OCI-LY1 (cell line): ENCODE results near the gene KITLG.

Experiments used
- EZH2 ChIP-seq: fragments of 200-600 bp; sonication (generic), shearing (Covaris generic); IDR thresholded peaks from 2 replicates; pipeline ENCODE4 v1.8.0; 2017; ENCODE audit warnings: borderline replicate concordance, mixed run types, mild to moderate bottlenecking, antibody characterized with exemption, low read length, moderate library complexity, mixed read lengths
- TF ChIP-seq, protein P1 (sequence below): fragments of 200-600 bp; sonication (generic), shearing (Covaris generic); IDR thresholded peaks from 2 replicates; pipeline ENCODE4 v1.5.1; 2017; ENCODE audit warnings: mild to moderate bottlenecking, antibody characterized with exemption, low read length, moderate library complexity, mixed read lengths

DNA sequence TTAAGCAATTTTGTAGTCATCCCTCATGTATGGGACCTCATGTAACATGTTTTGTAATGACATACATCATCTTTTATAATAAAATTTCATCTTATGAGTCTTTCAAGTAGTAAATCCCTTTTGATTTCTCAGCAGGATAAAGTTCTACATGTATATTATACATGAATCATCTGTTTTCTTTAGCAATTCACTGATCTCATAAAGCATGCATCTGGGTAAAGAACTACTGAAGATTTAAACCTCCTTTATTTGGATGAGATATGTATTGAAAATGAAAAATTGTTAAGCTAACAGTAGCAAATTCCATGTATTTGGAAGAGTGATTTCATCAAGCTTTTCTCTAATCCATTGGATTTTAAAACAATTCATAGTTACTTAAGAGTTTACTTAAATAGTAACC is 126.9 kb downstream of the KITLG start:
- no peak for TF ChIP-seq EZH2
- TF ChIP-seq, protein P1, sequence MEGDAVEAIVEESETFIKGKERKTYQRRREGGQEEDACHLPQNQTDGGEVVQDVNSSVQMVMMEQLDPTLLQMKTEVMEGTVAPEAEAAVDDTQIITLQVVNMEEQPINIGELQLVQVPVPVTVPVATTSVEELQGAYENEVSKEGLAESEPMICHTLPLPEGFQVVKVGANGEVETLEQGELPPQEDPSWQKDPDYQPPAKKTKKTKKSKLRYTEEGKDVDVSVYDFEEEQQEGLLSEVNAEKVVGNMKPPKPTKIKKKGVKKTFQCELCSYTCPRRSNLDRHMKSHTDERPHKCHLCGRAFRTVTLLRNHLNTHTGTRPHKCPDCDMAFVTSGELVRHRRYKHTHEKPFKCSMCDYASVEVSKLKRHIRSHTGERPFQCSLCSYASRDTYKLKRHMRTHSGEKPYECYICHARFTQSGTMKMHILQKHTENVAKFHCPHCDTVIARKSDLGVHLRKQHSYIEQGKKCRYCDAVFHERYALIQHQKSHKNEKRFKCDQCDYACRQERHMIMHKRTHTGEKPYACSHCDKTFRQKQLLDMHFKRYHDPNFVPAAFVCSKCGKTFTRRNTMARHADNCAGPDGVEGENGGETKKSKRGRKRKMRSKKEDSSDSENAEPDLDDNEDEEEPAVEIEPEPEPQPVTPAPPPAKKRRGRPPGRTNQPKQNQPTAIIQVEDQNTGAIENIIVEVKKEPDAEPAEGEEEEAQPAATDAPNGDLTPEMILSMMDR, result no peak
